A204.1 (cell line): ENCODE measurements around the gene EZH1.
"Not testable (repeated sequence)": the region's sequence is repeated elsewhere in the genome, so short reads cannot be mapped to it uniquely, and the experiment has no call there.

Source experiments
- FAIRE-seq: peaks from 2 replicates; lab custom pipeline; 2012; peaks lifted over from hg19 to GRCh38; lab: Jason Lieb, UNC

The EZH1 gene

GRCh38 chr17:42769964-42770363, 25.1 kb upstream of the EZH1 start:
- not testable (repeated sequence) for FAIRE-seq

GRCh38 chr17:42768006-42768405, 23.2 kb upstream of the EZH1 start:
- FAIRE-seq = not testable (repeated sequence)

GRCh38 chr17:42767512-42767911, 22.7 kb upstream of the EZH1 start:
- no peak for FAIRE-seq

- no peak for FAIRE-seq
These were observed 21.3 kb upstream of the EZH1 start for GRCh38 chr17:42766124-42766523.

- FAIRE-seq = no peak
These were observed 16.8 kb upstream of the EZH1 start for GRCh38 chr17:42761638-42762037.

- FAIRE-seq = no peak
These were observed 16.1 kb upstream of the EZH1 start, which contains the start of gene RAMP2 for GRCh38 chr17:42760652-42761581. Gene RAMP2, plus strand, starts transcription at chr17:42761227. Its CDS starts 35 bp downstream, at chr17:42761262.

GRCh38 chr17:42759982-42760651, 15.3 kb upstream of the EZH1 start:
- FAIRE-seq = no peak

- no peak for FAIRE-seq
These were observed 9.9 kb upstream of the EZH1 start for GRCh38 chr17:42754782-42755181.

- FAIRE-seq = no peak
These were observed 6.8 kb upstream of the EZH1 start for GRCh38 chr17:42751628-42752027.

GRCh38 chr17:42750739-42751344, 6.0 kb upstream of the EZH1 start:
- no peak for FAIRE-seq

- no peak for FAIRE-seq
These were observed 4.3 kb upstream of the EZH1 start for GRCh38 chr17:42748908-42749798.

- FAIRE-seq = no peak
These were observed 3.5 kb upstream of the EZH1 start for GRCh38 chr17:42748202-42748907.

GRCh38 chr17:42744283-42744805, 496 bp downstream of the EZH1 start:
- no peak for FAIRE-seq

GRCh38 chr17:42743595-42744282, 1.1 kb downstream of the EZH1 start:
- FAIRE-seq = no peak

- not testable (repeated sequence) for FAIRE-seq
These were observed 1.9 kb downstream of the EZH1 start for GRCh38 chr17:42742916-42743315.

- FAIRE-seq = no peak
These were observed 4.1 kb downstream of the EZH1 start for GRCh38 chr17:42740699-42741098.

- FAIRE-seq = no peak
These were observed 19.7 kb downstream of the EZH1 start for GRCh38 chr17:42725143-42725542.

- FAIRE-seq = no peak
These were observed 21.2 kb downstream of the EZH1 start for GRCh38 chr17:42723636-42724035.

GRCh38 chr17:42720996-42721583, 23.8 kb downstream of the EZH1 start:
- peak; percentile 93 for FAIRE-seq

GRCh38 chr17:42709561-42709960, 35.3 kb downstream of the EZH1 start:
- no peak for FAIRE-seq
